Testis (tissue), 3 donors: ENCODE measurements around the gene MAB21L3. TPM values are rescaled to one million over a fixed set of nuclear protein-coding genes. Genes with fewer than 3 reads are reported as not detected.

Experiments used
- DNase-seq: peaks from one replicate; pipeline ENCODE4 v3.0.0-alpha.2; 2019
- H3K27ac ChIP-seq, 2 donors: fragments of 200-600 bp; sonication (generic); one replicate each; pipeline ENCODE4 v1.5.1; 2019
- H3K27me3 ChIP-seq: fragments of 200-600 bp; sonication (generic); one replicate; pipeline ENCODE4 v1.5.1; 2019
- H3K36me3 ChIP-seq: fragments of 200-600 bp; sonication (generic); one replicate; pipeline ENCODE4 v1.5.1; 2017; ENCODE audit warnings: low read depth; ENCODE audit errors: missing control alignments
- H3K4me1 ChIP-seq: fragments of 200-600 bp; sonication (generic); one replicate; pipeline ENCODE4 v1.5.1; 2019
- H3K4me3 ChIP-seq, 2 donors: fragments of 200-600 bp; sonication (generic); one replicate each; pipeline ENCODE4 v1.5.1; 2017 to 2019
- H3K9me3 ChIP-seq: fragments of 200-600 bp; sonication (generic); one replicate; pipeline ENCODE4 v1.5.1; 2017
- POLR2A ChIP-seq: fragments of 450-650 bp; IDR thresholded peaks from one replicate; pipeline ENCODE4 v1.6.1; 2017; ENCODE audit warnings: antibody characterized with exemption, mild to moderate bottlenecking, moderate library complexity
- WGBS, 2 donors: methylation state at CpG; one replicate each; pipeline ENCODE4 v1.1.5; 2018; 5-methylcytosine and 5-hydroxymethylcytosine counted together
- intact Hi-C: fragments of 100-400 bp; cut with DNase I; formaldehyde crosslinking; loops from one replicate; pipeline ENCODE4 v1.15.1; 2023; ENCODE audit warnings: low total_unique reads
- polyA plus RNA-seq: library from polyadenylated mRNA; stranded (reverse); fragments of 350-450 nt; fragmentation: Illumina TruSeq; extraction: RNeasy Lipid Tissue Mini Kit (QIAGEN cat#74804); gene quantifications from one replicate; pipeline ENCODE4 v1.2.3, GENCODE V29; 2014; ENCODE audit warnings: low read depth, low replicate concordance; ENCODE audit not compliant: insufficient read depth
- total RNA-seq, 2 donors: library from RNA; depleted of rRNA; stranded (reverse); fragments of >200 nt; gene quantifications; one replicate each; pipeline ENCODE4 v1.2.3, GENCODE V29; 2016
- TF ChIP-seq, protein P1 (sequence below), 3 experiments: fragments of 450-650 bp in 2 of 3; fragments of 200-600 bp in 1 of 3; sonication (generic) in 1 of 3; IDR thresholded peaks; one replicate each; pipeline ENCODE4 v1.5.1; 2016 to 2019; ENCODE audit warnings: antibody characterized with exemption in 3 of 3, mild to moderate bottlenecking in 2 of 3, moderate library complexity in 1 of 3

Gene MAB21L3
- total and polyA plus RNA-seq, 3 donors from 2014 or later: 0.37 to 3.8 (median 1.8) TPM

DNA sequence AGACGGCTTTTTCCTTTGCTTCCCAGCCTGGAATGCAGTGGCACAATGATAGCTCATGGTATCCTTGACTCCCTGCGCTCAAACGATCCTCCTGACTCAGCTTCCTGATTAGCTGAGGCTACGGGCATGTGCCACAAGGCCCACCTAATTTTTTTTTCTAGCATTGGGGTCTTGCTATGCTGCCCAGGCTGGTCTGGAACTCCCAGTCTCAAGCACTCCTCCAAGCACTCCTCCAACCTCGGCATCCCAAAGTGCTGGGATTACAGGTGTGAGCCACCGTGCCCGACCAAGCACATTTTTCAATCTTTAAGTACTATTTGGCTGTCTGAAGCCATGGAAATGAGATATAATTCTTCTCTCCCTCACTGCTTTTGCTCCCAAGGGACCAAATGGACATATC, 58.7 kb downstream of the MAB21L3 start:
- no peak for TF ChIP-seq POLR2A
- TF ChIP-seq, protein P1, sequence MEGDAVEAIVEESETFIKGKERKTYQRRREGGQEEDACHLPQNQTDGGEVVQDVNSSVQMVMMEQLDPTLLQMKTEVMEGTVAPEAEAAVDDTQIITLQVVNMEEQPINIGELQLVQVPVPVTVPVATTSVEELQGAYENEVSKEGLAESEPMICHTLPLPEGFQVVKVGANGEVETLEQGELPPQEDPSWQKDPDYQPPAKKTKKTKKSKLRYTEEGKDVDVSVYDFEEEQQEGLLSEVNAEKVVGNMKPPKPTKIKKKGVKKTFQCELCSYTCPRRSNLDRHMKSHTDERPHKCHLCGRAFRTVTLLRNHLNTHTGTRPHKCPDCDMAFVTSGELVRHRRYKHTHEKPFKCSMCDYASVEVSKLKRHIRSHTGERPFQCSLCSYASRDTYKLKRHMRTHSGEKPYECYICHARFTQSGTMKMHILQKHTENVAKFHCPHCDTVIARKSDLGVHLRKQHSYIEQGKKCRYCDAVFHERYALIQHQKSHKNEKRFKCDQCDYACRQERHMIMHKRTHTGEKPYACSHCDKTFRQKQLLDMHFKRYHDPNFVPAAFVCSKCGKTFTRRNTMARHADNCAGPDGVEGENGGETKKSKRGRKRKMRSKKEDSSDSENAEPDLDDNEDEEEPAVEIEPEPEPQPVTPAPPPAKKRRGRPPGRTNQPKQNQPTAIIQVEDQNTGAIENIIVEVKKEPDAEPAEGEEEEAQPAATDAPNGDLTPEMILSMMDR (IDR thresholded peaks at IDR 0.05): no peak
- no peak overlapping the region for H3K27ac ChIP-seq
- intact Hi-C loops: no loop called here

DNA sequence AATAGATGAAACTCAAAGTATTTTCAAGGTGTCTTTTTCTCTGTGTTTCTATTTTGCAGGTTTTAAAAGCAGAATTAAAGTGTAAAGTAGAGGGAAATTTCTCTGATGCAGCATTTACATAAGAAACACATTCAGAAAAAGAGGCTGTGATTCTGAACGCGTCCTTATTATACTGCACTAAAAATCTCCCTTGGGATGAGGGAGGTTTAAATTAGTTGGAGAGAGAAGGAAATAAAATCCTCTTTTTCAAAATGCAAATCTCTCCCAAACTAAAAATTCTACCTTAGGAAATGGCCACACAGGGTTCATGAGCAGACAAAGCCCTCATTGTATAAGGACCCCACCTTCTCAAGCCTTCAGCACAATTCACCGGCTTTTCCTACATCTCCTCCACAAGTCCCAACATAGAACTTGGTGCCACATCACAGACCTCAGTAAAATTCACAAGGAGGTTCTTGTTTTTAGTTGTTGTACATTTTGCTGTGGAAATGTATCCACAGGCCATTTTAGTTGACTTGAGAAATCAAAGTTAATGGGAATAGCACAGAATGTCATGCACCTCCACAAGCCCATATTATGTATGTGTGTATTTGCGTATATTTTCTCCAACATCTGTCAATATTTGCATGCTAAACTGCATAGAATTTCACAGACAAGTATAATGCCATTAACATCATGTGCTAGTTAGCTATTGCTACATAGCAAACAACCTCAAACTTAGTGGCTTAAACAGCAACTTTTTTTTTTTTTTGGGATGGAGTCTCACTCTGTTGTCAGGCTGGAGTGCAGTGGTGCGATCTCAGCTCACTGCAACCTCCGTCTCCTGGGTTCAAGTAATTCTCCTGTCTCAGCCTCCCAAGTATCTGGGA, 59.8 kb downstream of the MAB21L3 start:
- no peak overlapping the region for H3K4me3 ChIP-seq
- no peak for TF ChIP-seq POLR2A
- TF ChIP-seq, protein P1 (IDR thresholded peaks at IDR 0.05): no peak
- WGBS, 2 donors: 90 to 91% methylated on average over 6 of the region's 6 CpGs
- H3K27ac ChIP-seq: no peak overlapping the region
- no peaks in the 10 kb centered on the region for H3K36me3 ChIP-seq
- H3K9me3 ChIP-seq: no peaks in the 10 kb centered on the region
- intact Hi-C loops: no loop called here
- H3K27me3 ChIP-seq: no peaks in the 10 kb centered on the region
- peaks cover 12% of the 10 kb centered on the region for H3K4me1 ChIP-seq
- DNase-seq: no peak

More for the DNA sequence above, 58.7 kb downstream of the MAB21L3 start:
- no peak for DNase-seq
- 88 to 91% methylated on average over 7 of the region's 7 CpGs for whole genome bisulfite sequencing, 2 donors
- Histone ChIP-seq H3K27me3 (no peaks in the 10 kb centered on the region), H3K9me3 (no peaks in the 10 kb centered on the region), H3K36me3 (no peaks in the 10 kb centered on the region), H3K4me1 (peaks cover 18% of the 10 kb centered on the region), H3K4me3 (no peak overlapping the region)

DNA sequence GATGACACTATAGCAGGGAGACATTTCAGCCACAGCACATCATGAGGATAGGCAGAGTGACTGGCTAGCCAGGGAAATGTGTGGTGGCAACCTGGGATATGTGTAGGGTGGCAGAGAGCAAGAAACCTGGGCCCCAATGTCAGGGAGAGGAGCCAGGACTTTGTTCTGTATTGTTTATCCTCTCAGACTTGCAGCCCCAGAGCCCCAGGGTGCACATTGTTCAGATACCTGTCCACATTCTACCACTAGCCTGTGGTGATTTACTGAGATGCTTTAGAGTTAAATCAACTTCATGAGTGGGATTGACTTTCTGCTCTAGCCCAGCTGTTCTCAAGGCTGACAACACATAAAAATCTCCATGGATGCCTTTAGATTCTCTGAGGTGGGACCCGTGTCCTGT, 61.5 kb downstream of the MAB21L3 start:
- Histone ChIP-seq H3K4me3 (no peak overlapping the region), H3K36me3 (no peaks in the 10 kb centered on the region), H3K9me3 (no peaks in the 10 kb centered on the region), H3K27me3 (no peaks in the 10 kb centered on the region), H3K4me1 (peaks cover 5% of the 10 kb centered on the region), H3K27ac (no peak overlapping the region)
- no peak for TF ChIP-seq POLR2A
- TF ChIP-seq, protein P1 (IDR thresholded peaks at IDR 0.05): no peak
- intact Hi-C loops: no loop called here
- WGBS, 2 donors: 71 to 82% methylated on average over 1 of the region's 1 CpG
- no peak for DNase-seq

DNA sequence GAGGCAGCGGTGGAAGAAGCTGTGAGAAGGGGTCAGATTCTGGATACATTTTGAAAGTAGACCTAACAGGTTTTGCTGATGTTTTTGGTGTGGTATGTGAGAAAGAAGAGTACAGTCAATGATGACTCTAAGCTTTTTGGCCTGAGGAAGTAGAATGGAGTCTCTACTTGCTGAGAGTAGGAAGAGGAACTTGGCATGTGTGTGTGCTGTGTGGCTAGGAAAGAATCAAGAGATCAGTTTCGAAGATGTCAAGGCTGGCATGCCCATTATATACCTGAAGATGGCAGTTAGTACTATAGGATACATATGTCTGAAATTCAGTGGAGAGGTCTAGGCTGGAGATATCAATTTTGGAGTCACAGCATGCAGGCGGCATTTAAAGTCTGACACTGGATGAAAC, 64.4 kb downstream of the MAB21L3 start:
- Histone ChIP-seq H3K9me3 (no peaks in the 10 kb centered on the region), H3K36me3 (no peaks in the 10 kb centered on the region), H3K4me1 (no peaks in the 10 kb centered on the region), H3K27me3 (no peaks in the 10 kb centered on the region), H3K4me3 (no peak overlapping the region), H3K27ac (no peak overlapping the region)
- 75 to 78% methylated on average over 3 of the region's 3 CpGs for WGBS, 2 donors
- intact Hi-C loops: no loop called here
- TF ChIP-seq POLR2A: no peak
- TF ChIP-seq, protein P1 (IDR thresholded peaks at IDR 0.05): no peak
- DNase-seq: no peak
